HepG2 (cell line): ENCODE results near the gene PFKFB4. TPM values are rescaled to one million over a fixed set of nuclear protein-coding genes. Genes with fewer than 3 reads are reported as not detected.

ENCODE experiments used
- ATAC-seq: fragments of 200-7000 bp; cut with Tn5 transposase; 3 replicates; pipeline ENCODE4 v1.9.1; 2020; ENCODE audit warnings: mild to moderate bottlenecking, moderate library complexity
- BruUV-seq: library from RNA; stranded (reverse); fragments of 400-500 nt; replicated peaks from 2 replicates; lab custom pipeline; 2021; lab: Mats Ljungman, UMichigan
- CTCF ChIA-PET: fragments of 300-600 bp; formaldehyde crosslinking; extraction: SDS; loops from one replicate; lab custom pipeline; 2021; ENCODE audit warnings: low total read pairs, inconsistent platforms, low intra/inter-chr PET ratio; lab: Yijun Ruan, JAX
- POLR2A ChIA-PET: fragments of 350-600 bp; sonication (Branson Sonifier 250); formaldehyde crosslinking; loops from one replicate; lab custom pipeline; 2020; ENCODE audit warnings: antibody characterized with exemption, inconsistent platforms; lab: Yijun Ruan, JAX
- DNase-seq: peaks from one replicate; pipeline ENCODE4 v3.0.0-alpha.2; 2015; ENCODE audit warnings: low spot score
- FAIRE-seq: peaks from 3 replicates; lab custom pipeline; 2011; peaks lifted over from hg19 to GRCh38; lab: Jason Lieb, UNC
- H2AFZ ChIP-seq: one replicate; pipeline ENCODE4 v1.6.1; 2011; ENCODE audit warnings: low read length, inconsistent platforms
- H3K27ac ChIP-seq: fragments of 300-600 bp; 3 replicates; pipeline ENCODE4 v1.8.0; 2011; ENCODE audit warnings: mixed run types, mild to moderate bottlenecking, mixed read lengths, low read length, inconsistent platforms; ENCODE audit not compliant: insufficient read depth; ENCODE audit errors: extremely low read length
- H3K27me3 ChIP-seq, 2 experiments: fragments of 200-600 bp in 1 of 2; 2 replicates in 1 of 2; 3 replicates in 1 of 2; pipeline versions ENCODE4 v1.6.0 to v1.8.0; 2011; ENCODE audit warnings: low read length in 2 of 2, mild to moderate bottlenecking in 2 of 2, moderate library complexity in 2 of 2, inconsistent platforms in 1 of 2; ENCODE audit not compliant: insufficient read depth in 2 of 2, control insufficient read depth in 1 of 2
- H3K36me3 ChIP-seq, 2 experiments: fragments of 200-600 bp in 1 of 2; replicated peaks in 1 of 2; 2 replicates in 1 of 2; 3 replicates in 1 of 2; pipeline versions ENCODE4 v1.5.1 to v1.8.0; 2011; ENCODE audit warnings: low read length in 2 of 2, inconsistent platforms in 1 of 2; ENCODE audit not compliant: insufficient read depth in 2 of 2, control insufficient read depth in 1 of 2
- H3K4me1 ChIP-seq: 2 replicates; pipeline ENCODE4 v1.5.1; 2012; ENCODE audit warnings: low read length, inconsistent platforms; ENCODE audit not compliant: insufficient read depth
- H3K4me2 ChIP-seq: 2 replicates; pipeline ENCODE4 v1.6.0; 2011; ENCODE audit warnings: low read depth, low read length, inconsistent platforms
- H3K4me3 ChIP-seq, 3 experiments: fragments of 200-600 bp in 1 of 3; sonication (generic), shearing (Covaris generic) in 1 of 3; replicated peaks in 1 of 3; 2 replicates each; pipeline ENCODE4 v1.5.1; 2011 to 2016; ENCODE audit warnings: low read length in 3 of 3, inconsistent platforms in 2 of 3, low read depth in 2 of 3, mild to moderate bottlenecking in 2 of 3, control low read depth in 1 of 3, mixed read lengths in 1 of 3; ENCODE audit not compliant: insufficient read depth in 1 of 3
- H3K79me2 ChIP-seq: one replicate; pipeline ENCODE4 v1.6.1; 2011; ENCODE audit warnings: low read length, inconsistent platforms; ENCODE audit not compliant: insufficient read depth
- H3K9ac ChIP-seq: 2 replicates; pipeline ENCODE4 v1.6.0; 2011; ENCODE audit warnings: mild to moderate bottlenecking, low read depth, low read length, inconsistent platforms; ENCODE audit not compliant: insufficient read depth
- H3K9me3 ChIP-seq: 2 replicates; pipeline ENCODE4 v1.5.1; 2012; ENCODE audit warnings: mild to moderate bottlenecking, low read length
- H4K20me1 ChIP-seq: 2 replicates; pipeline ENCODE4 v1.6.0; 2011; ENCODE audit warnings: inconsistent platforms, mild to moderate bottlenecking, low read length, moderate library complexity; ENCODE audit not compliant: insufficient read depth
- ARNT ChIP-seq: fragments of 450-650 bp; IDR thresholded peaks from 2 replicates; pipeline ENCODE4 v1.6.1; 2017
- KDM4B ChIP-seq: sonication (generic); formaldehyde crosslinking; IDR thresholded peaks from 2 replicates; pipeline ENCODE4 v1.4.0; 2020; ENCODE audit warnings: missing genetic modification reagents
- KDM5B ChIP-seq: sonication (generic); formaldehyde crosslinking; IDR thresholded peaks from 2 replicates; pipeline ENCODE4 v1.4.0; 2020; ENCODE audit warnings: missing genetic modification reagents, mild to moderate bottlenecking, borderline replicate concordance
- REXO4 ChIP-seq: sonication (generic); formaldehyde crosslinking; IDR thresholded peaks from 2 replicates; pipeline ENCODE4 v1.8.0; 2022; ENCODE audit warnings: missing genetic modification reagents, mild to moderate bottlenecking, borderline replicate concordance
- RXRA ChIP-seq: sonication (generic); formaldehyde crosslinking; IDR thresholded peaks from 2 replicates; pipeline ENCODE4 v1.5.1; 2020; ENCODE audit warnings: missing genetic modification reagents
- SP4 ChIP-seq: sonication (generic); formaldehyde crosslinking; IDR thresholded peaks from 2 replicates; pipeline ENCODE4 v1.8.1; 2023; ENCODE audit warnings: mild to moderate bottlenecking, missing genetic modification reagents
- YEATS4 ChIP-seq: sonication (generic); formaldehyde crosslinking; IDR thresholded peaks from 2 replicates; pipeline ENCODE4 v1.4.0; 2020; ENCODE audit warnings: missing genetic modification reagents, borderline replicate concordance
- ZBTB7A ChIP-seq: sonication (generic); formaldehyde crosslinking; IDR thresholded peaks from 2 replicates; pipeline ENCODE4 v1.8.0; 2022; ENCODE audit warnings: mild to moderate bottlenecking, missing genetic modification reagents
- ZNF296 ChIP-seq: sonication (generic); formaldehyde crosslinking; conservative IDR thresholded peaks from 2 replicates; pipeline ENCODE4 v1.5.0; 2020; ENCODE audit warnings: mild to moderate bottlenecking, missing genetic modification reagents
- ZNF446 ChIP-seq: sonication (generic); formaldehyde crosslinking; IDR thresholded peaks from 2 replicates; pipeline ENCODE4 v1.5.0; 2020; ENCODE audit warnings: mild to moderate bottlenecking, missing genetic modification reagents
- ZNF672 ChIP-seq: sonication (generic); formaldehyde crosslinking; IDR thresholded peaks from 2 replicates; pipeline ENCODE4 v1.8.1; 2022; ENCODE audit warnings: missing genetic modification reagents
- ZNF746 ChIP-seq: sonication (generic); formaldehyde crosslinking; IDR thresholded peaks from 2 replicates; pipeline ENCODE4 v1.8.0; 2022; ENCODE audit warnings: mild to moderate bottlenecking, missing genetic modification reagents
- ZNF772 ChIP-seq: sonication (generic); formaldehyde crosslinking; IDR thresholded peaks from 2 replicates; pipeline ENCODE4 v1.5.0; 2020; ENCODE audit warnings: mild to moderate bottlenecking, missing genetic modification reagents
- ZSCAN29 ChIP-seq: sonication (generic); formaldehyde crosslinking; conservative IDR thresholded peaks from 2 replicates; pipeline ENCODE4 v1.4.0; 2020; ENCODE audit warnings: mild to moderate bottlenecking, missing genetic modification reagents
- WGBS: methylation state at CpG from one replicate; pipeline ENCODE4 v1.1.6; 2017; ENCODE audit warnings: low lambda C conversion rate; 5-methylcytosine and 5-hydroxymethylcytosine counted together
- in situ Hi-C: cut with HindIII; loops from 2 replicates; pipeline ENCODE4 v1.10.0; 2017; ENCODE audit warnings: low pct_unique_long_range_greater_than_20kb; ENCODE audit not compliant: extremely low pct_ligation_motif_present
- intact Hi-C: fragments of 100-400 bp; cut with micrococcal nuclease; formaldehyde crosslinking; loops from one replicate; pipeline ENCODE4 v1.10.0; 2022; ENCODE audit not compliant: unreplicated experiment
- polyA plus RNA-seq, 8 experiments: library from polyadenylated mRNA; depleted of rRNA in 3 of 8; stranded (reverse) in 7 of 8; unstranded in 1 of 8; fragments of >200 nt; fragmentation: Illumina TruSeq in 4 of 8; extraction: Trizol in 4 of 8; gene quantifications; 2 replicates each; pipeline versions ENCODE4 v1.2.1 to v1.2.3, GENCODE V29; 2011 to 2016; ENCODE audit warnings: low read depth in 4 of 8, missing spikeins in 1 of 8, mixed read lengths in 1 of 8; ENCODE audit not compliant: insufficient read depth in 1 of 8
- total RNA-seq, 5 experiments: library from RNA; depleted of rRNA; stranded (reverse); fragments of >200 nt; fragmentation: Illumina TruSeq; extraction: Trizol; gene quantifications; 2 replicates each; pipeline ENCODE4 v1.2.3, GENCODE V29; 2016; ENCODE audit warnings: low read depth in 1 of 5
- TF ChIP-seq, protein P1 (sequence below): sonication (generic); formaldehyde crosslinking; conservative IDR thresholded peaks from 2 replicates; pipeline ENCODE4 v1.4.0; 2020; ENCODE audit warnings: missing genetic modification reagents
- TF ChIP-seq, protein P2 (sequence below): sonication (generic); formaldehyde crosslinking; IDR thresholded peaks from 2 replicates; pipeline ENCODE4 v1.8.0; 2022; ENCODE audit warnings: low read depth, missing genetic modification reagents
- TF ChIP-seq, protein P3 (sequence below), 2 experiments: sonication (generic) in 1 of 2; formaldehyde crosslinking in 1 of 2; IDR thresholded peaks; 2 replicates each; pipeline versions ENCODE4 v1.6.1 to v1.9.0; 2014 to 2022; ENCODE audit warnings: antibody characterized with exemption in 1 of 2, borderline replicate concordance in 1 of 2, inconsistent platforms in 1 of 2, low read depth in 1 of 2, missing genetic modification reagents in 1 of 2

Gene PFKFB4
- total and polyA plus RNA-seq, 2 of the 13 experiments (the other 11 are each of a cell fraction or from before 2014, with no cell fraction given): 7.1 to 103 TPM

DNA sequence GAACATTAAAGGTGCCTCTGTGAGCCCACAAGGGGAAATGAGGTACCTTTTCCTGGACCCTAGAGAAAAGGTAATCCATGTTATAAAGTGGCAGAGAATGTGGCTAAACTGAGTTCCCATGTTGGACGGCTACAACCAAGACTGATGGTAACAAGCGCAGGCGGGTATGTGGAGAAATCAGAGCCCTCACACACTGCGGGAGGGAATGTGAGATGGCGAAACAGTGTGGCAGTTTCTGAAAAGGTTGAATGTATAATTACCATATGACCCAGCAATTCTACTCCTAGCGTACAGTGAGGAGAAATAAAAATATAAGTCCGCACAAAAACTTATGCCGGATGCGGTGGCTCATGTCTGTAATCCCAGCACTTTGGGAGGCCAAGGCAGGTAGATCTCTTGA is 28.6 kb downstream of the PFKFB4 start:
- peaks cover 9 to 50% of the 10 kb centered on the region in 2 experiments for H3K36me3 ChIP-seq
- DNase-seq (no peak), FAIRE-seq (no peak), ATAC-seq (no peak)
- no peak overlapping the region for H2AFZ ChIP-seq
- no peaks in the 10 kb centered on the region for H4K20me1 ChIP-seq
- H3K9me3 ChIP-seq: no peaks in the 10 kb centered on the region
- no peaks in the 10 kb centered on the region for H3K27me3 ChIP-seq
- POLR2A ChIA-PET: no interaction called here
- no peaks in the 10 kb centered on the region for H3K4me1 ChIP-seq
- intact Hi-C loops (no loop called here), in situ Hi-C loops (no loop called here)
- no peak overlapping the region for H3K27ac ChIP-seq
- TF ChIP-seq RXRA (CRISPR knock-in tag) (no peak), KDM5B (CRISPR knock-in tag) (no peak), ZNF746 (CRISPR knock-in tag) (no peak), ZNF446 (CRISPR knock-in tag) (no peak), SP4 (no peak), ZNF672 (CRISPR knock-in tag) (no peak), KDM4B (CRISPR knock-in tag) (no peak), REXO4 (CRISPR knock-in tag) (no peak), ZNF772 (no peak), ZBTB7A (CRISPR knock-in tag) (no peak), YEATS4 (CRISPR knock-in tag) (no peak), ZNF296 (CRISPR knock-in tag) (no peak), ZSCAN29 (CRISPR knock-in tag) (no peak), ARNT (no peak)
- TF ChIP-seq, protein P1, sequence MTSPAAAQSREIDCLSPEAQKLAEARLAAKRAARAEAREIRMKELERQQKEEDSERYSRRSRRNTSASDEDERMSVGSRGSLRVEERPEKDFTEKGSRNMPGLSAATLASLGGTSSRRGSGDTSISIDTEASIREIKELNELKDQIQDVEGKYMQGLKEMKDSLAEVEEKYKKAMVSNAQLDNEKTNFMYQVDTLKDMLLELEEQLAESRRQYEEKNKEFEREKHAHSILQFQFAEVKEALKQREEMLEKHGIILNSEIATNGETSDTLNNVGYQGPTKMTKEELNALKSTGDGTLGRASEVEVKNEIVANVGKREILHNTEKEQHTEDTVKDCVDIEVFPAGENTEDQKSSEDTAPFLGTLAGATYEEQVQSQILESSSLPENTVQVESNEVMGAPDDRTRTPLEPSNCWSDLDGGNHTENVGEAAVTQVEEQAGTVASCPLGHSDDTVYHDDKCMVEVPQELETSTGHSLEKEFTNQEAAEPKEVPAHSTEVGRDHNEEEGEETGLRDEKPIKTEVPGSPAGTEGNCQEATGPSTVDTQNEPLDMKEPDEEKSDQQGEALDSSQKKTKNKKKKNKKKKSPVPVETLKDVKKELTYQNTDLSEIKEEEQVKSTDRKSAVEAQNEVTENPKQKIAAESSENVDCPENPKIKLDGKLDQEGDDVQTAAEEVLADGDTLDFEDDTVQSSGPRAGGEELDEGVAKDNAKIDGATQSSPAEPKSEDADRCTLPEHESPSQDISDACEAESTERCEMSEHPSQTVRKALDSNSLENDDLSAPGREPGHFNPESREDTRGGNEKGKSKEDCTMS (CRISPR knock-in tag): no peak
- TF ChIP-seq, protein P2, sequence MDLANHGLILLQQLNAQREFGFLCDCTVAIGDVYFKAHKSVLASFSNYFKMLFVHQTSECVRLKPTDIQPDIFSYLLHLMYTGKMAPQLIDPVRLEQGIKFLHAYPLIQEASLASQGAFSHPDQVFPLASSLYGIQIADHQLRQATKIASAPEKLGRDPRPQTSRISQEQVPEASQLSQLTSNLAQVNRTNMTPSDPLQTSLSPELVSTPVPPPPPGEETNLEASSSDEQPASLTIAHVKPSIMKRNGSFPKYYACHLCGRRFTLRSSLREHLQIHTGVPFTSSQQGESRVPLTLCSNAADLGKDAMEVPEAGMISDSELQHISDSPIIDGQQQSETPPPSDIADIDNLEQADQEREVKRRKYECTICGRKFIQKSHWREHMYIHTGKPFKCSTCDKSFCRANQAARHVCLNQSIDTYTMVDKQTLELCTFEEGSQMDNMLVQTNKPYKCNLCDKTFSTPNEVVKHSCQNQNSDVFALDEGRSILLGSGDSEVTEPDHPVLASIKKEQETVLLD (CRISPR knock-in tag): no peak
- TF ChIP-seq, protein P3, sequence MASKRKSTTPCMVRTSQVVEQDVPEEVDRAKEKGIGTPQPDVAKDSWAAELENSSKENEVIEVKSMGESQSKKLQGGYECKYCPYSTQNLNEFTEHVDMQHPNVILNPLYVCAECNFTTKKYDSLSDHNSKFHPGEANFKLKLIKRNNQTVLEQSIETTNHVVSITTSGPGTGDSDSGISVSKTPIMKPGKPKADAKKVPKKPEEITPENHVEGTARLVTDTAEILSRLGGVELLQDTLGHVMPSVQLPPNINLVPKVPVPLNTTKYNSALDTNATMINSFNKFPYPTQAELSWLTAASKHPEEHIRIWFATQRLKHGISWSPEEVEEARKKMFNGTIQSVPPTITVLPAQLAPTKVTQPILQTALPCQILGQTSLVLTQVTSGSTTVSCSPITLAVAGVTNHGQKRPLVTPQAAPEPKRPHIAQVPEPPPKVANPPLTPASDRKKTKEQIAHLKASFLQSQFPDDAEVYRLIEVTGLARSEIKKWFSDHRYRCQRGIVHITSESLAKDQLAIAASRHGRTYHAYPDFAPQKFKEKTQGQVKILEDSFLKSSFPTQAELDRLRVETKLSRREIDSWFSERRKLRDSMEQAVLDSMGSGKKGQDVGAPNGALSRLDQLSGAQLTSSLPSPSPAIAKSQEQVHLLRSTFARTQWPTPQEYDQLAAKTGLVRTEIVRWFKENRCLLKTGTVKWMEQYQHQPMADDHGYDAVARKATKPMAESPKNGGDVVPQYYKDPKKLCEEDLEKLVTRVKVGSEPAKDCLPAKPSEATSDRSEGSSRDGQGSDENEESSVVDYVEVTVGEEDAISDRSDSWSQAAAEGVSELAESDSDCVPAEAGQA (IDR thresholded peaks at IDR 0.05; ENCODE audit: low read depth): no peak
- TF ChIP-seq, protein P3 (CRISPR knock-in tag; IDR thresholded peaks at IDR 0.05; ENCODE audit: borderline replicate concordance): no peak
- TF ChIP-seq, all 625 proteins: peak for 0
- no peak overlapping the region for H3K4me2 ChIP-seq
- WGBS: 97% methylated on average over 9 of the region's 9 CpGs
- BruUV-seq: no TSS peak
- CTCF ChIA-PET: no interaction called here
- H3K9ac ChIP-seq: no peak overlapping the region
- no peak overlapping the region for H3K4me3 ChIP-seq
- H3K79me2 ChIP-seq: no peaks in the 10 kb centered on the region
